AG04450 (cell line): ENCODE data around the gene GSKIP. TPM values are rescaled to one million over a fixed set of nuclear protein-coding genes. Genes with fewer than 3 reads are reported as not detected.
"Not testable (repeated sequence)": the region's sequence is repeated elsewhere in the genome, so short reads cannot be mapped to it uniquely, and the experiment has no call there.

Experiments used
- CTCF ChIA-PET: fragments of 300-600, 350-600 bp; formaldehyde crosslinking; extraction: SDS; loops from one replicate; lab custom pipeline; 2022; ENCODE audit warnings: antibody characterized with exemption, inconsistent platforms; lab: Charles Lee
- POLR2A ChIA-PET: fragments of 350-600 bp; formaldehyde crosslinking; extraction: SDS; loops from one replicate; lab custom pipeline; 2021; ENCODE audit warnings: antibody characterized with exemption, inconsistent platforms; lab: Yijun Ruan, JAX
- DNase-seq: peaks from one replicate; pipeline ENCODE4 v3.0.0-alpha.2; 2011; ENCODE audit warnings: low read depth, low spot score
- H3K27ac ChIP-seq: one replicate; pipeline ENCODE4 v1.5.1; 2012; ENCODE audit warnings: low read depth, low read length, control low read depth
- H3K27me3 ChIP-seq: one replicate; pipeline ENCODE4 v1.6.0; 2012; ENCODE audit warnings: low read length; ENCODE audit not compliant: control insufficient read depth, insufficient read depth
- H3K4me3 ChIP-seq: 2 replicates; pipeline ENCODE4 v1.5.1; 2011; ENCODE audit warnings: mild to moderate bottlenecking, low read depth, low read length, control low read depth
- H3K9me3 ChIP-seq: 2 replicates; pipeline ENCODE4 v1.5.1; 2012; ENCODE audit warnings: low read length; ENCODE audit not compliant: control insufficient read depth, insufficient read depth
- polyA plus RNA-seq: library from polyadenylated mRNA; depleted of rRNA; stranded (reverse); fragments of >200 nt; gene quantifications from 2 replicates; pipeline ENCODE4 v1.2.3, GENCODE V29; 2011
- TF ChIP-seq, protein P1 (sequence below): IDR thresholded peaks from 2 replicates; pipeline ENCODE4 v1.5.1; 2011; ENCODE audit warnings: low read depth, low read length, control low read depth, inconsistent platforms

GSKIP gene
- polyA plus RNA-seq, 1 experiment: 37.9 TPM

DNA sequence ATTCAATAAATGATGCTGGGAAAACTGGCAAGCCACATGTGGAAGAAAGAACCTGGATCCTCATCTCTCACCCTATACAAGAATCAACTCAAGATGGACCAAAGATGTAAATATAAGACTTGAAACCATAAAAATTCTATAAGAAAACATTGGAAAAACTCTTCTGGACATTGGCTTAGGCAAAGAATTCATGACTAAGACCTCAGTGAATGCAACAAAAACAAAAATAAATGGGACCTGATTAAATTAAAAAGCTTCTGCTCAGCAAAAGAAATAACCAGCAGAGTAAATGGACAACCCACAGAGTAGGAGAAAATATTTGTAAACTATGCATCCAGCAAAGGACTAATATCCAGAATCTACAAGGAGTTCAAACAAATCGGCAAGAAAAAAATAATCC is 24.8 kb upstream of the GSKIP start:
- CTCF ChIA-PET: no interaction called here
- H3K27ac ChIP-seq: no peak overlapping the region
- no peaks in the 10 kb centered on the region for H3K9me3 ChIP-seq
- TF ChIP-seq, protein P1, sequence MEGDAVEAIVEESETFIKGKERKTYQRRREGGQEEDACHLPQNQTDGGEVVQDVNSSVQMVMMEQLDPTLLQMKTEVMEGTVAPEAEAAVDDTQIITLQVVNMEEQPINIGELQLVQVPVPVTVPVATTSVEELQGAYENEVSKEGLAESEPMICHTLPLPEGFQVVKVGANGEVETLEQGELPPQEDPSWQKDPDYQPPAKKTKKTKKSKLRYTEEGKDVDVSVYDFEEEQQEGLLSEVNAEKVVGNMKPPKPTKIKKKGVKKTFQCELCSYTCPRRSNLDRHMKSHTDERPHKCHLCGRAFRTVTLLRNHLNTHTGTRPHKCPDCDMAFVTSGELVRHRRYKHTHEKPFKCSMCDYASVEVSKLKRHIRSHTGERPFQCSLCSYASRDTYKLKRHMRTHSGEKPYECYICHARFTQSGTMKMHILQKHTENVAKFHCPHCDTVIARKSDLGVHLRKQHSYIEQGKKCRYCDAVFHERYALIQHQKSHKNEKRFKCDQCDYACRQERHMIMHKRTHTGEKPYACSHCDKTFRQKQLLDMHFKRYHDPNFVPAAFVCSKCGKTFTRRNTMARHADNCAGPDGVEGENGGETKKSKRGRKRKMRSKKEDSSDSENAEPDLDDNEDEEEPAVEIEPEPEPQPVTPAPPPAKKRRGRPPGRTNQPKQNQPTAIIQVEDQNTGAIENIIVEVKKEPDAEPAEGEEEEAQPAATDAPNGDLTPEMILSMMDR: no peak
- no peak for DNase-seq
- H3K4me3 ChIP-seq: no peak overlapping the region
- POLR2A ChIA-PET: no interaction called here
- no peaks in the 10 kb centered on the region for H3K27me3 ChIP-seq

DNA sequence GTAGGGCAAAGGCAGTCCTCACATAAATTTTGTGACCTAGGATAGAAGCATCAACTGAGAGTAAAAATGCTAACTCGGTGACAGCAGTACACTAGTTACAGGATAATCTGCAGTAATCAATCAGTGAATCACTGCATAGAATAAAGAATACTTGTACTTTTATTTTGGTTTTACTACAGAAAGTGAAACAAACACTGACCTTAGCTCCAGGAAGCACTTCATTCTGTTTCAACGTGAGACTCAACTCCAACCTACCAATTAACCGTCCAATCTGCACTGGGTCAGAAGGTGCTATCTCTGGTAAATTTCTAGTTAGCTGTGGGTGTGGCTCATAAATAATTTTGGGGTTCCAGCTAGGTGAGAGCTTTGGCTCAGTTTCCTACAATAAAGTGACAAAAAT is 22.0 kb upstream of the GSKIP start:
- Histone ChIP-seq H3K27ac (no peak overlapping the region), H3K4me3 (no peak overlapping the region), H3K9me3 (no peaks in the 10 kb centered on the region), H3K27me3 (no peaks in the 10 kb centered on the region)
- no peak for DNase-seq
- TF ChIP-seq, protein P1: no peak
- ChIA-PET CTCF (interaction anchor here (1.5 kb wide), 1 partner anchor 14 kb away, joined by 8 read pairs; no protein-coding TSS in a partner anchor), POLR2A (no interaction called here)

GRCh38 chr14:96345669-96346068 is 17.7 kb upstream of the GSKIP start:
- CTCF ChIA-PET: no interaction called here
- Histone ChIP-seq H3K9me3 (no peaks in the 10 kb centered on the region; the same call in 1 of the 2 replicates), H3K27me3 (no peaks in the 10 kb centered on the region), H3K4me3 (no peak overlapping the region), H3K27ac (no peak overlapping the region)
- POLR2A ChIA-PET: no interaction called here
- no peak for DNase-seq
- TF ChIP-seq, protein P1: no peak

- H3K9me3 ChIP-seq, H3K4me3 ChIP-seq, H3K27me3 ChIP-seq, H3K27ac ChIP-seq, CTCF ChIA-PET, DNase-seq, POLR2A ChIA-PET: not testable (repeated sequence)
Observed at GRCh38 chr14:96347957-96348356, 15.4 kb upstream of the GSKIP start.

DNA sequence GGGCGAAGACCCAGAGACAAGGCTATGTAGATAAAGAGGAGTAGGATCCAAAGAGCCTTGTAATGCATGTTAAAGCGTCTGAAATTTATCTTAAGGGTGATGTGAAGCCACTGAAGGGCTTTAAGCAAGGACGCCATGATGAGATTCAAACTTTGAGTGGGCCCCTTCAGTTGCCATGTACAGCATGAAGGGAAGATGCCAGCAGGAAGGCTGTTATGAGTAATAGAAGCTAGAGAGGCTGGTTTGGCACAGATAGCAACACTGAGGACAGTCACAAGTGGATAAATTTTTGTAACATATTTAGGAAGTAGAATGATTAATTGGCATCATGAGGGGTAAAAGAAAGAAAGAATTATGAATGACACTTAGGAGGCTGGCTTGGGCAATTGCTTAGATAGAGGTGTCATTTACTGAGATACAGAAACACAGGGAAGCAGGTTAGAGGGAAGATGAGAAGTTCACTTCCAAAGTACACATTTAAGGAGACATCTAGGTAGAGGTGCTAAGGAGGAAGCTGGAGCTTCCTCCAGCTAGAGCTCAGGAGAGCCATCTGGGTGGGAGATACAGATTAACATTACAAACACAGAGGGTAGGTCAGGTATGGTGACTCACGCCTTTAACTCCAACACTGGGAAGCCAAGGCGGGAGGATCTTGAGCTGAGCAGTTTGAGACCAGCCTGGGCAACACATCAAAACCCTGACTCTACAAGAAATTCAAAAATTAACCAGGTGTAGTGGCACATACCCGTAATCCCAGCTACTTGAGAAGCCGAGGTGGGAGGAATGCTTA is 13.8 kb upstream of the GSKIP start:
- H3K27ac ChIP-seq: no peak overlapping the region
- H3K27me3 ChIP-seq: no peaks in the 10 kb centered on the region
- ChIA-PET CTCF (no interaction called here), POLR2A (interaction anchor here (0.6 kb wide), 1 partner anchor 11 kb away, joined by 10 read pairs; no protein-coding TSS in a partner anchor)
- DNase-seq: no peak
- H3K9me3 ChIP-seq: no peaks in the 10 kb centered on the region; the same call in 1 of the 2 replicates
- no peak overlapping the region for H3K4me3 ChIP-seq
- TF ChIP-seq, protein P1: no peak
